Neural cell (in vitro differentiated cells): Measurements from ENCODE around the gene PRR5L. TPM values are rescaled to one million over a fixed set of nuclear protein-coding genes. Genes with fewer than 3 reads are reported as not detected.

ENCODE experiments used
- H2AFZ ChIP-seq: fragments of 200-600, 300-800 bp; sonication (generic), shearing (Covaris generic); 2 replicates; pipeline ENCODE4 v1.6.0; 2014; ENCODE audit warnings: low read depth, mild to moderate bottlenecking, antibody characterized with exemption, low read length, moderate library complexity
- H3F3A ChIP-seq: fragments of 200-600 bp; shearing (Covaris generic); 2 replicates; pipeline ENCODE4 v1.6.1; 2016; ENCODE audit warnings: mild to moderate bottlenecking, moderate library complexity, mixed read lengths, antibody characterized with exemption, low read length; ENCODE audit not compliant: insufficient read depth, poor library complexity, severe bottlenecking
- H3K27ac ChIP-seq: fragments of 200-600, 300-800 bp; sonication (generic), shearing (Covaris generic); 2 replicates; pipeline ENCODE4 v1.5.1; 2014; ENCODE audit warnings: mild to moderate bottlenecking, low read length, moderate library complexity
- H3K27me3 ChIP-seq: fragments of 300-800, 200-600 bp; sonication (generic), shearing (Covaris generic); 2 replicates; pipeline ENCODE4 v1.6.0; 2014; ENCODE audit warnings: mild to moderate bottlenecking, low read depth, low read length, moderate library complexity; ENCODE audit not compliant: insufficient read depth
- H3K36me3 ChIP-seq: fragments of 300-800, 200-600 bp; sonication (generic), shearing (Covaris generic); 2 replicates; pipeline ENCODE4 v1.5.1; 2014; ENCODE audit warnings: mild to moderate bottlenecking, antibody characterized with exemption, low read length, moderate library complexity; ENCODE audit not compliant: insufficient read depth
- H3K4me2 ChIP-seq: fragments of 300-800, 200-600 bp; sonication (generic), shearing (Covaris generic); 2 replicates; pipeline ENCODE4 v1.6.0; 2014; ENCODE audit warnings: mild to moderate bottlenecking, low read length
- H3K4me3 ChIP-seq: fragments of 300-800, 200-600 bp; sonication (generic), shearing (Covaris generic); 2 replicates; pipeline ENCODE4 v1.5.1; 2014; ENCODE audit warnings: mild to moderate bottlenecking, low read length, moderate library complexity
- H3K79me2 ChIP-seq: fragments of 200-600 bp; shearing (Covaris generic); replicated peaks from 2 replicates; pipeline ENCODE4 v1.6.0; 2014; ENCODE audit warnings: mild to moderate bottlenecking, low read length, moderate library complexity; ENCODE audit not compliant: insufficient read depth
- H3K9ac ChIP-seq: fragments of 300-800, 200-600 bp; sonication (generic), shearing (Covaris generic); 2 replicates; pipeline ENCODE4 v1.6.1; 2016; ENCODE audit warnings: mild to moderate bottlenecking, low read length, mixed read lengths
- H3K9me2 ChIP-seq: fragments of 200-600 bp; shearing (Covaris generic); 2 replicates; pipeline ENCODE4 v1.6.1; 2016; ENCODE audit warnings: mild to moderate bottlenecking, low read length, mixed read lengths; ENCODE audit not compliant: insufficient read depth
- H3K9me3 ChIP-seq: fragments of 200-600, 300-800 bp; sonication (generic), shearing (Covaris generic); 2 replicates; pipeline ENCODE4 v1.6.1; 2016; ENCODE audit warnings: mild to moderate bottlenecking, mixed run types, low read length, moderate library complexity, mixed read lengths
- H4K20me1 ChIP-seq: fragments of 200-600 bp; shearing (Covaris generic); 2 replicates; pipeline ENCODE4 v1.6.1; 2016; ENCODE audit warnings: mild to moderate bottlenecking, mixed run types; ENCODE audit not compliant: insufficient read depth
- EP300 ChIP-seq: fragments of 450-650 bp; conservative IDR thresholded peaks from 2 replicates; pipeline ENCODE4 v1.6.1; 2014; ENCODE audit warnings: antibody characterized with exemption, mild to moderate bottlenecking, moderate library complexity; ENCODE audit not compliant: poor library complexity, severe bottlenecking
- EZH2 ChIP-seq: fragments of 200-600, 300-800 bp; shearing (Covaris generic), sonication (generic); IDR thresholded peaks from 2 replicates; pipeline ENCODE4 v1.6.1; 2014; ENCODE audit warnings: antibody characterized with exemption, low read length, borderline replicate concordance, mild to moderate bottlenecking; ENCODE audit not compliant: insufficient read depth, poor library complexity, severe bottlenecking
- MXI1 ChIP-seq: fragments of 450-650 bp; conservative IDR thresholded peaks from 2 replicates; pipeline ENCODE4 v1.6.1; 2014; ENCODE audit warnings: antibody characterized with exemption, mild to moderate bottlenecking; ENCODE audit not compliant: poor library complexity, severe bottlenecking
- POLR2AphosphoS5 ChIP-seq: IDR thresholded peaks from 2 replicates; pipeline ENCODE4 v1.6.1; 2012
- RAD21 ChIP-seq: fragments of 450-650 bp; conservative IDR thresholded peaks from 2 replicates; pipeline ENCODE4 v1.6.1; 2014; ENCODE audit warnings: antibody characterized with exemption, mild to moderate bottlenecking, moderate library complexity
- SMC3 ChIP-seq: fragments of 450-650 bp; conservative IDR thresholded peaks from 2 replicates; pipeline ENCODE4 v1.6.1; 2014; ENCODE audit warnings: antibody characterized with exemption, mild to moderate bottlenecking, moderate library complexity; ENCODE audit not compliant: poor library complexity
- TAF1 ChIP-seq: IDR thresholded peaks from 2 replicates; pipeline ENCODE4 v1.6.1; 2012; ENCODE audit warnings: low read depth
- polyA plus RNA-seq: library from polyadenylated mRNA; depleted of rRNA; stranded (reverse); fragments of >200 nt; gene quantifications from 2 replicates; pipeline ENCODE4 v1.2.3, GENCODE V29; 2014
- TF ChIP-seq, protein P1 (sequence below): fragments of 450-650 bp; IDR thresholded peaks from 2 replicates; pipeline ENCODE4 v1.5.1; 2014; ENCODE audit warnings: antibody characterized with exemption, mild to moderate bottlenecking, moderate library complexity; ENCODE audit not compliant: poor library complexity, severe bottlenecking
- TF ChIP-seq, protein P2 (sequence below): IDR thresholded peaks from 2 replicates; pipeline ENCODE4 v1.6.1; 2012; ENCODE audit warnings: borderline replicate concordance

PRR5L gene
- polyA plus RNA-seq, 1 donor from 2014 or later: 0.22 TPM

DNA sequence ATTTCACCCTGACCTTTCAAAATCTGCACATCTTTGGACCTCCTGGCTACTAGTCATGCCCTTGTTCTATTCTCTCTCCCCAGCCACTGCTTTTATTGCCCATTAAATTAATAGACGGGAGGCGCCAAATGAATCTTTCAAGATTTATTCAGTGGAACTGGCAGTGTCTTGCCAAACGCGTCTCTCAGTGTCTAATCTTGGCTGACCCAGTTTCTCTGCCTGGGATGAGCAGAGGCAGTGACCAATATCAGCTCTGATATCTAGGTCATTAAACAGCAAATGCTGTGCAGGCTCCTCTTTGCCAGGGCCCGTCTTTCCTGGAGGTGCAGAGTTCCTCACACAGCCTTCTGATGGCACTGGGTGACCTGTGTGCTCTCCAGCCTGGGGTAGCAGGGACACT is 140.0 kb downstream of the PRR5L start:
- H3K9me3 ChIP-seq: no peaks in the 10 kb centered on the region
- H2AFZ ChIP-seq: no peak overlapping the region
- H3K9me2 ChIP-seq: no peaks in the 10 kb centered on the region
- H3K4me2 ChIP-seq: no peak overlapping the region
- no peaks in the 10 kb centered on the region for H3F3A ChIP-seq
- H3K4me3 ChIP-seq: no peak overlapping the region
- H3K9ac ChIP-seq: no peak overlapping the region
- no peak overlapping the region for H3K27ac ChIP-seq
- no peaks in the 10 kb centered on the region for H3K27me3 ChIP-seq
- H3K79me2 ChIP-seq: no peaks in the 10 kb centered on the region
- H3K36me3 ChIP-seq: no peaks in the 10 kb centered on the region
- no peak for TF ChIP-seq POLR2AphosphoS5
- TF ChIP-seq SMC3: no peak
- TF ChIP-seq, protein P1, sequence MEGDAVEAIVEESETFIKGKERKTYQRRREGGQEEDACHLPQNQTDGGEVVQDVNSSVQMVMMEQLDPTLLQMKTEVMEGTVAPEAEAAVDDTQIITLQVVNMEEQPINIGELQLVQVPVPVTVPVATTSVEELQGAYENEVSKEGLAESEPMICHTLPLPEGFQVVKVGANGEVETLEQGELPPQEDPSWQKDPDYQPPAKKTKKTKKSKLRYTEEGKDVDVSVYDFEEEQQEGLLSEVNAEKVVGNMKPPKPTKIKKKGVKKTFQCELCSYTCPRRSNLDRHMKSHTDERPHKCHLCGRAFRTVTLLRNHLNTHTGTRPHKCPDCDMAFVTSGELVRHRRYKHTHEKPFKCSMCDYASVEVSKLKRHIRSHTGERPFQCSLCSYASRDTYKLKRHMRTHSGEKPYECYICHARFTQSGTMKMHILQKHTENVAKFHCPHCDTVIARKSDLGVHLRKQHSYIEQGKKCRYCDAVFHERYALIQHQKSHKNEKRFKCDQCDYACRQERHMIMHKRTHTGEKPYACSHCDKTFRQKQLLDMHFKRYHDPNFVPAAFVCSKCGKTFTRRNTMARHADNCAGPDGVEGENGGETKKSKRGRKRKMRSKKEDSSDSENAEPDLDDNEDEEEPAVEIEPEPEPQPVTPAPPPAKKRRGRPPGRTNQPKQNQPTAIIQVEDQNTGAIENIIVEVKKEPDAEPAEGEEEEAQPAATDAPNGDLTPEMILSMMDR: no peak
- TF ChIP-seq RAD21: no peak
- TF ChIP-seq, protein P2, sequence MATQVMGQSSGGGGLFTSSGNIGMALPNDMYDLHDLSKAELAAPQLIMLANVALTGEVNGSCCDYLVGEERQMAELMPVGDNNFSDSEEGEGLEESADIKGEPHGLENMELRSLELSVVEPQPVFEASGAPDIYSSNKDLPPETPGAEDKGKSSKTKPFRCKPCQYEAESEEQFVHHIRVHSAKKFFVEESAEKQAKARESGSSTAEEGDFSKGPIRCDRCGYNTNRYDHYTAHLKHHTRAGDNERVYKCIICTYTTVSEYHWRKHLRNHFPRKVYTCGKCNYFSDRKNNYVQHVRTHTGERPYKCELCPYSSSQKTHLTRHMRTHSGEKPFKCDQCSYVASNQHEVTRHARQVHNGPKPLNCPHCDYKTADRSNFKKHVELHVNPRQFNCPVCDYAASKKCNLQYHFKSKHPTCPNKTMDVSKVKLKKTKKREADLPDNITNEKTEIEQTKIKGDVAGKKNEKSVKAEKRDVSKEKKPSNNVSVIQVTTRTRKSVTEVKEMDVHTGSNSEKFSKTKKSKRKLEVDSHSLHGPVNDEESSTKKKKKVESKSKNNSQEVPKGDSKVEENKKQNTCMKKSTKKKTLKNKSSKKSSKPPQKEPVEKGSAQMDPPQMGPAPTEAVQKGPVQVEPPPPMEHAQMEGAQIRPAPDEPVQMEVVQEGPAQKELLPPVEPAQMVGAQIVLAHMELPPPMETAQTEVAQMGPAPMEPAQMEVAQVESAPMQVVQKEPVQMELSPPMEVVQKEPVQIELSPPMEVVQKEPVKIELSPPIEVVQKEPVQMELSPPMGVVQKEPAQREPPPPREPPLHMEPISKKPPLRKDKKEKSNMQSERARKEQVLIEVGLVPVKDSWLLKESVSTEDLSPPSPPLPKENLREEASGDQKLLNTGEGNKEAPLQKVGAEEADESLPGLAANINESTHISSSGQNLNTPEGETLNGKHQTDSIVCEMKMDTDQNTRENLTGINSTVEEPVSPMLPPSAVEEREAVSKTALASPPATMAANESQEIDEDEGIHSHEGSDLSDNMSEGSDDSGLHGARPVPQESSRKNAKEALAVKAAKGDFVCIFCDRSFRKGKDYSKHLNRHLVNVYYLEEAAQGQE: no peak
- TF ChIP-seq TAF1: no peak
- no peak for TF ChIP-seq EP300
- TF ChIP-seq EZH2: no peak
- no peak for TF ChIP-seq MXI1
- no peaks in the 10 kb centered on the region for H4K20me1 ChIP-seq

DNA sequence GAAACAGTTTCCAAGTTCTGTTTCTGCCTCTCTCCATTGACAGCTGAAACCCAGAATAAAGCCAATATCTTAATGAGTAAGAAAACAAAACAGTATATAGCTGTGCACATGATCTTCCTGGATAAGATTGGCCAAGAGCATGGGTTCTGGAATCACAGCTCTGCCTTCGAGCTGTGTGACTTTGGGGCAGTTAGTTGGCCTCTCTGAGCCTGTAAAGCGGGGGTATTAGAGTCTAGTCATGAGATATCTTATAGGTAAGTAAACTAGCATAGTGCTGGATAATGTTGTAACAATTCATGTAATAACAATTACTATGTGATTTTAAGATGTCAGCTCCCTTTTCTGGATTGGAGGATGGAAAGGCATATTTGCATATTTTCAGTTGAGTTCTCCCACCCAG is 140.5 kb downstream of the PRR5L start:
- no peak overlapping the region for H3K9ac ChIP-seq
- H3F3A ChIP-seq: no peaks in the 10 kb centered on the region
- no peaks in the 10 kb centered on the region for H3K9me3 ChIP-seq
- H3K79me2 ChIP-seq: no peaks in the 10 kb centered on the region
- H3K4me3 ChIP-seq: no peak overlapping the region
- no peaks in the 10 kb centered on the region for H3K9me2 ChIP-seq
- H3K27ac ChIP-seq: no peak overlapping the region
- TF ChIP-seq POLR2AphosphoS5: no peak
- no peak for TF ChIP-seq EP300
- TF ChIP-seq, protein P2: no peak
- TF ChIP-seq MXI1: no peak
- TF ChIP-seq, protein P1: no peak
- no peak for TF ChIP-seq RAD21
- TF ChIP-seq EZH2: no peak
- no peak for TF ChIP-seq SMC3
- no peak for TF ChIP-seq TAF1
- no peak overlapping the region for H2AFZ ChIP-seq
- no peak overlapping the region for H3K4me2 ChIP-seq
- H3K27me3 ChIP-seq: no peaks in the 10 kb centered on the region
- H3K36me3 ChIP-seq: no peaks in the 10 kb centered on the region
- no peaks in the 10 kb centered on the region for H4K20me1 ChIP-seq
